CD14-positive monocyte (primary cell): ENCODE data around the gene RPS15. TPM values are rescaled to one million over a fixed set of nuclear protein-coding genes. Genes with fewer than 3 reads are reported as not detected.

Source experiments
- DNase-seq, 3 donors: peaks; one replicate each; pipeline ENCODE4 v3.0.0-alpha.2; 2011 to 2022
- H2AFZ ChIP-seq: 2 replicates; pipeline ENCODE4 v1.6.0; 2012; ENCODE audit warnings: mild to moderate bottlenecking, low read depth, low read length, inconsistent platforms; ENCODE audit not compliant: insufficient read depth, poor library complexity, severe bottlenecking
- H3K27ac ChIP-seq, 2 donors: 1 replicate in 1 of 2; 2 replicates in 1 of 2; pipeline ENCODE4 v1.5.1; 2012 to 2013; ENCODE audit warnings: low read length in 2 of 2, control low read depth in 1 of 2, inconsistent platforms in 1 of 2, low read depth in 1 of 2, mild to moderate bottlenecking in 1 of 2
- H3K27me3 ChIP-seq, 2 donors: one replicate each; pipeline versions ENCODE4 v1.6.0 to v1.6.1; 2011 to 2013; ENCODE audit warnings: low read length in 2 of 2; ENCODE audit not compliant: control insufficient read depth in 2 of 2, insufficient read depth in 2 of 2
- H3K36me3 ChIP-seq, 2 donors: replicated peaks in 1 of 2; 1 replicate in 1 of 2; 2 replicates in 1 of 2; pipeline versions ENCODE4 v1.5.1 to v1.6.1; 2012 to 2013; ENCODE audit warnings: low read length in 2 of 2, control low read depth in 1 of 2, inconsistent platforms in 1 of 2, mild to moderate bottlenecking in 1 of 2; ENCODE audit not compliant: insufficient read depth in 2 of 2, control insufficient read depth in 1 of 2
- H3K4me1 ChIP-seq, 2 donors: 1 replicate in 1 of 2; 2 replicates in 1 of 2; pipeline versions ENCODE4 v1.5.1 to v1.6.1; 2012 to 2013; ENCODE audit warnings: low read length in 2 of 2, control low read depth in 1 of 2, inconsistent platforms in 1 of 2, mild to moderate bottlenecking in 1 of 2, moderate library complexity in 1 of 2; ENCODE audit not compliant: insufficient read depth in 2 of 2, control insufficient read depth in 1 of 2
- H3K4me2 ChIP-seq: replicated peaks from 2 replicates; pipeline ENCODE3; 2012; ENCODE audit warnings: low read length, moderate library complexity, mild to moderate bottlenecking; ENCODE audit not compliant: poor library complexity, severe bottlenecking; ENCODE audit errors: extremely low read depth
- H3K4me3 ChIP-seq, 3 experiments: fragments of 200-600 bp in 1 of 3; sonication (generic) in 1 of 3; replicated peaks in 1 of 3; 1 replicate in 2 of 3; 2 replicates in 1 of 3; pipeline ENCODE4 v1.5.1; 2011 to 2013; ENCODE audit warnings: low read length in 3 of 3, mild to moderate bottlenecking in 3 of 3, control low read depth in 2 of 3, low read depth in 2 of 3, inconsistent platforms in 1 of 3, moderate library complexity in 1 of 3
- H3K79me2 ChIP-seq: 2 replicates; pipeline ENCODE4 v1.6.0; 2012; ENCODE audit warnings: mild to moderate bottlenecking, control low read depth, inconsistent platforms, low read length, moderate library complexity; ENCODE audit not compliant: insufficient read depth
- H3K9ac ChIP-seq: 2 replicates; pipeline ENCODE4 v1.6.0; 2017; ENCODE audit warnings: low read length, mild to moderate bottlenecking; ENCODE audit not compliant: insufficient read depth, poor library complexity, severe bottlenecking
- H3K9me3 ChIP-seq, 2 donors: replicated peaks in 1 of 2; 1 replicate in 1 of 2; 2 replicates in 1 of 2; pipeline versions ENCODE4 v1.5.1 to v1.6.1; 2012 to 2013; ENCODE audit warnings: low read length in 2 of 2, control low read depth in 1 of 2; ENCODE audit not compliant: control insufficient read depth in 1 of 2, insufficient read depth in 1 of 2
- H4K20me1 ChIP-seq: 2 replicates; pipeline ENCODE4 v1.6.0; 2012; ENCODE audit warnings: mild to moderate bottlenecking, low read length, control low read depth, moderate library complexity; ENCODE audit not compliant: insufficient read depth
- H3K27ac Mint-ChIP-seq, 7 donors: one replicate each; pipeline ENCODE4 v1.8.0; 2020; ENCODE audit warnings: mild to moderate bottlenecking in 7 of 7, mixed read lengths in 7 of 7, moderate library complexity in 6 of 7, inconsistent platforms in 2 of 7
- H3K27me3 Mint-ChIP-seq, 3 donors: one replicate each; pipeline ENCODE4 v1.8.0; 2021 to 2022; ENCODE audit warnings: low read depth in 3 of 3, mild to moderate bottlenecking in 3 of 3, mixed read lengths in 3 of 3, moderate library complexity in 3 of 3, inconsistent platforms in 1 of 3
- H3K36me3 Mint-ChIP-seq, 2 donors: one replicate each; pipeline ENCODE4 v1.8.0; 2020; ENCODE audit warnings: mixed read lengths in 2 of 2, inconsistent platforms in 1 of 2, mild to moderate bottlenecking in 1 of 2
- H3K4me1 Mint-ChIP-seq: one replicate; pipeline ENCODE4 v1.8.0; 2020; ENCODE audit warnings: mild to moderate bottlenecking, mixed read lengths
- H3K4me3 Mint-ChIP-seq, 2 donors: one replicate each; pipeline ENCODE4 v1.8.0; 2020; ENCODE audit warnings: mild to moderate bottlenecking in 2 of 2, mixed read lengths in 2 of 2, moderate library complexity in 1 of 2
- H3K9me3 Mint-ChIP-seq, 7 donors: one replicate each; pipeline ENCODE4 v1.8.0; 2020 to 2022; ENCODE audit warnings: mixed read lengths in 7 of 7, mild to moderate bottlenecking in 6 of 7, moderate library complexity in 6 of 7, inconsistent platforms in 2 of 7
- WGBS: methylation state at CpG from one replicate; pipeline ENCODE4 v1.1.5; 2013; ENCODE audit warnings: missing lambda C conversion rate; ENCODE audit not compliant: insufficient coverage; 5-methylcytosine and 5-hydroxymethylcytosine counted together
- intact Hi-C, 2 donors: fragments of 100-400 bp; cut with micrococcal nuclease; formaldehyde crosslinking; loops; one replicate each; pipeline versions ENCODE4 v1.15.0 to v1.15.1; 2023
- polyA plus RNA-seq, 3 donors: library from polyadenylated mRNA; depleted of rRNA in 1 of 3; unstranded in 2 of 3; stranded (reverse) in 1 of 3; fragments of 300-500 nt in 2 of 3; fragments of >200 nt in 1 of 3; fragmentation: Illumina TruSeq in 2 of 3; gene quantifications; 1 replicate in 2 of 3; 2 replicates in 1 of 3; pipeline ENCODE4 v1.2.3, GENCODE V29; 2012 to 2021
- TF ChIP-seq, protein P1 (sequence below): fragments of 200-600 bp; IDR thresholded peaks from one replicate; pipeline ENCODE4 v1.8.0; 2022; ENCODE audit warnings: antibody characterized with exemption, mild to moderate bottlenecking

Gene RPS15
- polyA plus RNA-seq, 3 donors = 1,318 to 3,451 (median 1,526) TPM

DNA sequence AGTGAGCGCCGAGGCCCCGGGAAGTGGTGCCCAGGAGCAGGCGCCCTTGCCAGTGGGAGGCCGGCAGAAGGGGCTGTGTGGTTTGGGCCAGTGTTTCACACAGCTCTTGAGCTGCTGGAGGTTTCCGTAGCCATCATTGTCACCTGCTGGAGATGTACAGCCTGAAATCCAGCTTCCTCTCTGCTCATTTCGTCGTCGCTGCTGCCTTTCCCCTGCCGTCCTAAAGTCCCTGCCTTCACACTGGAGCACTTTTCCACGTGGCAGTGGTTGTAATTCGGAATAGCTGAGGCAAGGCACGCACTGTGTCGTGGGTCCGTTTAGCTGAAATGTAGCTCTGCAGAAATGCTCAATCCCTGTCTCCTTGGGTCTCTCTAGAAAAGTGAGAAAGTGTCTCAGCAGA is 17.6 kb upstream of the RPS15 start:
- Histone ChIP-seq H2AFZ (no peak overlapping the region), H3K9ac (no peak overlapping the region), H3K36me3 (peaks cover 77 to 91% of the 10 kb centered on the region in 2 donors), H3K4me1 (peaks cover 9 to 11% of the 10 kb centered on the region in 2 donors), H3K9me3 (no peaks in the 10 kb centered on the region), H3K79me2 (peaks cover 75% of the 10 kb centered on the region), H3K4me2 (no peak overlapping the region), H3K4me3 (no peak overlapping the region), H4K20me1 (peaks cover 96% of the 10 kb centered on the region), H3K27ac (no peak overlapping the region), H3K27me3 (no peaks in the 10 kb centered on the region)
- Mint-ChIP-seq H3K27me3 (no peaks in the 10 kb centered on the region), H3K4me3 (no peak overlapping the region), H3K9me3 (no peaks in the 10 kb centered on the region), H3K4me1 (peaks cover 11% of the 10 kb centered on the region), H3K27ac (peak overlapping the region in 1 of 7 donors; percentile 21), H3K36me3 (peaks cover 64 to 95% of the 10 kb centered on the region in 2 donors)
- over 99% methylated on average over 15 of the region's 15 CpGs for WGBS
- intact Hi-C loops = no loop called here
- TF ChIP-seq, protein P1, sequence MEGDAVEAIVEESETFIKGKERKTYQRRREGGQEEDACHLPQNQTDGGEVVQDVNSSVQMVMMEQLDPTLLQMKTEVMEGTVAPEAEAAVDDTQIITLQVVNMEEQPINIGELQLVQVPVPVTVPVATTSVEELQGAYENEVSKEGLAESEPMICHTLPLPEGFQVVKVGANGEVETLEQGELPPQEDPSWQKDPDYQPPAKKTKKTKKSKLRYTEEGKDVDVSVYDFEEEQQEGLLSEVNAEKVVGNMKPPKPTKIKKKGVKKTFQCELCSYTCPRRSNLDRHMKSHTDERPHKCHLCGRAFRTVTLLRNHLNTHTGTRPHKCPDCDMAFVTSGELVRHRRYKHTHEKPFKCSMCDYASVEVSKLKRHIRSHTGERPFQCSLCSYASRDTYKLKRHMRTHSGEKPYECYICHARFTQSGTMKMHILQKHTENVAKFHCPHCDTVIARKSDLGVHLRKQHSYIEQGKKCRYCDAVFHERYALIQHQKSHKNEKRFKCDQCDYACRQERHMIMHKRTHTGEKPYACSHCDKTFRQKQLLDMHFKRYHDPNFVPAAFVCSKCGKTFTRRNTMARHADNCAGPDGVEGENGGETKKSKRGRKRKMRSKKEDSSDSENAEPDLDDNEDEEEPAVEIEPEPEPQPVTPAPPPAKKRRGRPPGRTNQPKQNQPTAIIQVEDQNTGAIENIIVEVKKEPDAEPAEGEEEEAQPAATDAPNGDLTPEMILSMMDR = no peak
- DNase-seq = no peak

DNA sequence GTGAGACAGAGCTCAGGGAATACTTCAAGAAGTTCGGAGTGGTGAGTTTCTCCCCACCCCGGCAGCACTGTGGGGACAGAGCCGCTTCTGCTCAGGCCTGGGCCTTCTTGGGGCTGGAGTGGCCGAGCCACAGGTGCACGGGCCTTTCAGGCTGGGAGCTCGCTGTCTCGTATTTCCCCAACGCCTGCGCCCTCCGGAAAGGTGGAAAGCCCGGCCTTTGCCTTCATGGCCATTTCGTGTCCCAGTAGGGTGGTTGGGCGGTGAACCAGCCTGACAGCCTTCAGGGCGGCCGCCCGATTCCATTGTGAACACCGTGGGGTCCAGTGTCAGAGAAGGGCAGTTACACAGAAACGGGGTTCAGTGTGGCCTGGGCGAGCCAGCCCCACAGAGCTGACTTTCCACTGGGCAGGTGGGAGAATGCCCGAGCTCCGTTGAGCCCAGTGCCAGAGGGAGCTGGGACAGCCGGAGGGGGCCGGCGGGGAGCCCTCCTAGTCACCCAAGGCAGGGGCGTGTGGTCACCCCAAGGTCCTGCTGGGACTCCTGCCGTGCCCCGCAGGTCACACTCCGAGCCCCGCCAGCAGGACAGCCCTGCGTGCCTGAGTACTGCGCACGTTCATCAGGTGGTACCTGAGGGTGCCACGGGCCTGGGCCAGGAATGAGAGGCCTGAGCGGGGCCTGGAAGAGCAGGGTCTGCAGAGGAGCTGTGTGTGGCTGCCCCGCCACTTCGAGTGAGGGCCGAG is 16.8 kb upstream of the RPS15 start:
- Mint-ChIP-seq H3K27me3 (no peaks in the 10 kb centered on the region), H3K36me3 (peaks cover 68 to 95% of the 10 kb centered on the region in 2 donors), H3K27ac (peak overlapping the region in 1 of 7 donors; percentile 34), H3K4me3 (no peak overlapping the region), H3K9me3 (no peaks in the 10 kb centered on the region), H3K4me1 (peaks cover 3% of the 10 kb centered on the region)
- H3K4me2 ChIP-seq = no peak overlapping the region
- H3K79me2 ChIP-seq = peaks cover 72% of the 10 kb centered on the region
- no peaks in the 10 kb centered on the region for H3K9me3 ChIP-seq
- H3K9ac ChIP-seq = no peak overlapping the region
- intact Hi-C loops = no loop called here
- no peak overlapping the region for H3K27ac ChIP-seq
- WGBS = 96% methylated on average over 37 of the region's 37 CpGs
- peaks cover under 1 to 3% of the 10 kb centered on the region in 2 donors for H3K4me1 ChIP-seq
- H3K36me3 ChIP-seq = peaks cover 85 to 97% of the 10 kb centered on the region in 2 donors
- TF ChIP-seq, protein P1 = no peak
- H4K20me1 ChIP-seq = peaks cover 96% of the 10 kb centered on the region
- no peak overlapping the region for H3K4me3 ChIP-seq
- H2AFZ ChIP-seq = no peak overlapping the region
- DNase-seq = no peak
- no peaks in the 10 kb centered on the region for H3K27me3 ChIP-seq
